Suppressor macrophage treated with lipopolysaccharide for 4 hours (primary cell): Measurements from ENCODE around the gene MRPL27.

ENCODE experiments used
- DNase-seq: peaks from one replicate; pipeline ENCODE4 v3.0.0-alpha.2; 2020

MRPL27 gene

DNA sequence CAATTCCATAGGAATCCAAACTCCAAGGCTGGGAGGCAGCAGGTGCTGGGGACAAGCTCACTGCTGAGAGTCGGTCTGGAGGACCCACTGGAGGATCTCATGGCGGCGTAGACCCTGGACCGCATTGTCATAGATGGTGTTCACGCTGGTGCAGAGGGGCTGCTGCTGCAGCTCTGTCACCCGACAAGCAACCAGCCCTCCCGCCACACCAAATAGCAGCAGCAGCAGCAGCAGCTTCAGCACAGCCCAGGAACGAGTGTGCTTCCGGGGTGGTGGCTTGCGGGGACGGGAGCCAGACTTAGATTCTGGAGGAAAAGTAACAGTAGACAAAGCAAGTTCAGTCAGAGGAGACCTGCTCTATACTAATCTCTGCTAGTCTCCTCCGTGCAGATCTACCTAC lies 9.9 kb upstream of the MRPL27 start:
- DNase-seq, result no peak

DNA sequence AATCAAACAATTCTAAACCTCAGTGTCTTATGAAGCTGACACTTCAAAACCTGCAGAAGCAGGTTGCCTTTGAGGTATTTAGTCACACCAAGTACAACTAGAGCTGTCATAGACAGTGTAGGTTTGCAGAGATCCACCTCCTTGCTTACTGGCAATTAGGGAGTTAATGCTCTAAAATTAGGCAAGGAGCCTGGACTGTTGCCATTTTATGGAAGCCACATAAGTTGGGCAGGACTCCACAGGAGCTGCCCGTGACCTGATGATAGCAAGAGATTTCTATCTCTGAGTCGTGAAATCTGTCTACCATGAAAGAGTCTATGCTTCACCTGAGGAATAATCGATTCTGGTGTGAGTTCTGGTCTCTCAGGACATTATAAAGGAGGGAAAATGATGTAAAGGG lies 8.9 kb upstream of the MRPL27 start:
- no peak for DNase-seq

DNA sequence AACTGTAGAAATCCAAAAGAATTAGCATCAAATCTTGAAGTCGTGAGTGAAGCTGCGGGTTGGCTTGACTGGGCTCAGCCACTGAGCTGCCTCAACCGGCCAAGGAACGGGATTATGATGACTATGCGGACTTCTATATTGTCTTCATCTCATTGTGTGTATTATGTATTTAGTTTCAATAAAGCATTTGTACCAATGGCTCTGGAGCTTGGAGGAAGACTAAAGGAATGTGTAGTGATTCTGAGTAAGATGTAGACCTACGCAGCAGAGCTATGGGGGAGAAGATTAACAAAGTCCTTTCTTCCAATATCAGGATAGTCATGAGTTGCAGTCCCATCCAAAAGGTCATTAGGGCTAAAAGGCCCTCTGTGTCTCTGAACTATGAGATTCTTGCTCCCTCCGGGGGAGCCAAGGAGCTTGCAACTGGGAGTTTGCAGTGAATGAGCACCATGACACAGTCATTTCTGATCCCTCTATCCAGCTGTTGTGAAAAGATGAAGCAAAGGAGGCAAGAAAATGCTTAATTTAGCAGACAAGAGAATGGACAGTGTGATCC lies 8.4 kb upstream of the MRPL27 start:
- DNase-seq, result no peak

DNA sequence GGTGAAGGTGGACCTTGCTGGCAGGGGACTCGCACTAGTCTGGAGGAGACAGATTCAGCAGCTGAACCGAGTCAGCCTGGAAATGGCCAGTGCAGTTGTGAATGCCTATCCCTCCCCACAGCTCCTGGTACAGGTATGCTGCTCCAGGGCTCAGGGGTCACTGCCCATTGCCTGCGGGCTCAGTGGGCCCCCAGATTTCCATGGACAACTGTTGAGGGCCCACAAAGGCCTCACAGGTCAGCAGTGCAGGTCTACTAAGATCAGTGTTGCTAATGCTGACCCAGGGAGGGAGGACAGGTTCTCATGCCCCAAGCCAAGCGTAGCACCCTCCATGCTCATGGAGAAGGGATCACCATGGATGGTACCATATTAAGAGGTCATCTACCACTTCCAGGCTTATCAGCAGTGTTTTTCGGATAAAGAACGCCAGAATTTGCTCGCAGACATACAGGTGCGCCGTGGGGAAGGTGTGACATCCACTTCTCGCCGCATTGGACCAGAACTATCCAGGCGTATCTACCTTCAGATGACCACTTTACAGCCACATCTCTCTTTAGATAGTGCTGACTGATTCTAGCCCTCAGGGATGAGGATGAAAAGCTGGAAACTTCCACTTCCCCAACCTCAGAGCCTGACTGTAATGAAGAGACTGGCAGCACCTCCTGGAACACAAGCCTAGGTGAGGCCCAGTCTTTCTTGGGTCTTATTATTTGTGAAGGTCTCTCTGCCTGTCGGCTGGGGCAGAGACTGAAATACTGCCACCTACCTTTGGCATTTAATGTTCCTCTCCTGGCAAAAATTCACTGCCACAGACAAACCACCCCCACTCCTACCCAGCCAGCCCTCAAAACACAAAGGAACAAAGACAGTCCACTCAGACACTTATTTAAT lies 7.6 kb upstream of the MRPL27 start:
- DNase-seq, result no peak

DNA sequence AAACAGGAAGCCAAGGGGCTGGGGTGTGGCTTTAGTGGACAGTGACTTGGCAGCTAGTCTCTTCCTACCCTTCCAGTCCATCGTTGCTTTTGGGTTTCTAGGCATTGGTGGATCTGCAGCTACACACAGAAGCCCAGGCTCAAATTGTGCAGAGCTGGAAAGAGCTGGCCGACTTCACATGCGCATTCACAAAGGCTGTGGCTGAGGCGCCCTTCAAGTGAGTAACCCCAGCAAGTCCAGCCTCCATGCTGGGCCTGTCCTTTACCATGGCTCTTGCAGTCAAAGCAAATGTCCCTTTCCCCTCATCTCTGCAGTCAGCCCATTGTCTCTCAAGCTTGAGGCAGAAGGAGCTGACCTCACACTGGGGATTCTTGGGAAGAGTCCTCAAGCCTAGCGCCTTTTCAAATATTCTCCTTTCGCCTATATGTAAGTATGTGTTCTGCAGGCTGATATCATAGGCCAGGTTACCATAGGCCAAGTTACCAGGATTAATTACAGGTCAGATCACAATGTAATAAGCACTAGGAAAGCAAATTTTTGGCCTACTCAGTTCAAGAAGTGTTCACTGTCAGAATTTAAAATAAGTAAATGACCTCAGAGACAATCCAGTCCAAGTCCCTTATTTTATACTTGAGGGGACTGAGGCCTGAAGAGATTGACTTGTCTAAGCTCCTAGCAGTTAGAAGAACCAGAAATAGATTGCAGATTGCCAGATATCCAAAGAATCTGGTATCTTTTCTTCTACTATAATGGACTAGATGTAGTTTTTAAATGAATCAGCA lies 6.6 kb upstream of the MRPL27 start:
- DNase-seq, result no peak

DNA sequence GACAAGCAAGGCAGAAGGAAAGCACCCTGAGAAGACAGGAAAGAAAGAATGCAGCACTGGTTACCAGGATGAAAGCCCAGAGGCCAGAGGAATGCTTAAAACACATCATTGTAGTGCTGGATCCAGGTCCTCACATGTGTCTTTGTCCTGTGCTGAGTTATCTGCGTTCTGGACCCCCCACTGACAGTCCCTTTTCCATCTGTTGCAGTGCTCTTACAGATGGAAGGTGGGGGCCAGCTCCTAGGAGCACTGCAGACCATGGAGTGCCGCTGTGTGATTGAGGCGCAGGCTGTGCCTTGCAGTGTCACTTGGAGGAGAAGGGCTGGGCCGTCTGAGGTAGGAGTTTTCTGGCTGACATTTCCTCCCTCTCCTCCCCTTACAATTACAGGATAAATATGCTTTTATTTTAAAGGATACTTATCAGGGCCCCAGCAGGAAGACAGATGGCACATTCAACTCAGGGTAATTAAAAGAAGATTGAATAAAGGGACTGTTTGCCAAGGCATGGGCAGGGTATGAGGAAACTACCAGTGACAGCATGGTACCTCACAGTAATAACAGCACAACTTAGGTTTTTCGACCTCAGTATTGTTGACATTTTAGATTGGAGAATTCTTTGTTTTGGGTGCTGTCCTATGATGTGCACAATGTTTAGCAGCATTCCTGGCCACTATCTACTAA lies 3.0 kb upstream of the MRPL27 start:
- no peak for DNase-seq

DNA sequence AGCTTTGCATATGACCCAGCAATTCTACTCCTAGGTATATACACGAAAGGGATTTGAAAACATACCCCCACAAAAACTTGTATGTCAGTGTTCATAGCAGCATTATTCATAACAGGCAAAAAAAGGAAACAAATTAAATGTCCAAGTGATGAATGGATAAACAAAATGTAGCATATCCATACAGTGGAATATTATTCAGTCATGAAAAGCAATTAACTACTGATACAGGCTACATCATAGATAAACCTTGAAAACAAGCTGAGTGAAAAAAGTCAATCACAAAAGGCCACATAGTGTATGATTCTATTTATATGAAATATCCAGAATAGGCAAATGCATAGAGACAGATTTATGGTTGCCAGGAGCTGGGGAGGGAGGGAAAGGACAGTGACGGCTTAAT lies 721 bp upstream of the MRPL27 start:
- DNase-seq, result no peak

DNA sequence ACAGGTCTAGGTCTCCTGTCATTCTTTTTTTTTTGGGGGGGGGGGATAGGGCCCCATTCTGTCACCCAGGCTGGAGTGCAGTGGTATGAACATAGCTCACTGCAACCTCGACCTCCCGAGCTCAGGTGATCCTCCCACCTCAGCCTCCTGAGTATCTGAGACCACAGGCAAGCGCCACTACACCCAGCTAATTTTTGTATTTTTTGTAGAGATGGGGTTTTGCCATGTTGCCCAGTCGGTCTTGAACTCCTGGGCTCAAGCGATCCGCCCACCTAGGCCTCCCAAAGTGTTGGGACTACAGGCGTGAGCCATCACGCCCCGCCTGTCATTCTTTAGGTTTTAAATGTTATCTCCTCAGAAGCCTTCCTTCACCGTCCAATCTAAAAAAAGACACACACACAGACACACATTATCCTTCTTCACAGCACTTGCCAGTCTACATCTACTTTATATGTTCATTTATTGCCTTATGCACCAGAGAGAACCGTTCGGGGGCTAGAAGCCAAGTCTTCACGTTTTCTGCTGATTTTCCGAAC lies 694 bp downstream of the MRPL27 start:
- no peak for DNase-seq

DNA sequence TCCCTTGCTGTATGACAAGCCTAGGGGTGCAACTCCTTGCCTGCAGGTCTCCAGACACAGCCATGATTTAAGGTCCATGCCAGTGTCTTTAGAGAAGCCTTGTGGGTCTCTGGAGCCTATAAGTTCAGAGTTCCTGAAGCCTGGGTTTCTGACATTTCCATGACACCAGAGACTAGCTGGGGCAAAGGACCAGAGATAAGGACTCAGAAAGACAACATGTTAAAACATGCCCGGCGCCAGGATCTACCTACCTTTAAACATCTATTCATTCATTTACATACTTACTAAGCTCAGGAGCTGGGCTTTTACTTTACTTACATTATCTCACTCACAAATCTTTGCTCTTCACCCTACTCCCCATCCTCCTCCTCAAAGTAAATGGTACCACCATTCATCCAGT lies 1.5 kb downstream of the MRPL27 start:
- no peak for DNase-seq

DNA sequence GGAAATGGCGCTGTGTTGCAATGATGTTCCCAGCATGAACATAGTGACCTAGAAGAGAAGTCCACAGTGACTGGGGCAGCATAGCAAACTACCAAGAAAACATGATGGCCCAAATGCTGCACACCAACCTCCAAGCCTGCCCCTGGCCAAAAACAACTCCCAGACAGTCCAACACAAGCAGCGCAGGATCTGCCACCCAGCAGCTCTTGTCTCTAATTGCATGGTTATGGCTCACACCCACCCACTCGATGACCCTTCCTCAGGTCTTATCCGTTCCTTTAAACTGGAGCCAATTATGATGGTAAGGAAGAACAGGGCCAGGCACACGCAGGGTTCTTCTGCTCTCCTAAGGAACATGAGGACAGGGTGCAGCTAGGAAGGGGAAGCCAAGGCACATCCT lies 2.9 kb downstream of the MRPL27 start:
- DNase-seq, result no peak

DNA sequence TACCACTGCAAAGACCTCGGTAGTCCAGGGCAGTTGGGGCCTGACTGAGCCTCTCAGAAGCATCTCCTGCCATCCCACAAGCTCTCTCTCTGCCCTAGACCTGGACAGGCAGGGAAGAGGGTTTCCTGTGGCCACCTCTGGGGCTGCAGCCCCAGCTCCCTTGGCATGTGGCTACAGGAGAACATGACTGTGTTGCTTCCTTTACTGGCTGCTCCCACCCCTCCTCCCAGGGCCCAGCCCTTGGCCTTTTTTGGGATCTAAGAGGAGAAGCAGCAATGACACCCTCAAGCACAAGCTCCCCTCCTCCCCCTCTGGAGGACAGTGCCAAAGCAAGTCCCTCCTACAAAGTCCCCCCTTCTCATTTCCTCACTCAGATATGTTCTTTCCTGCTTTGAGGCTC lies 5.6 kb downstream of the MRPL27 start:
- DNase-seq, result no peak

DNA sequence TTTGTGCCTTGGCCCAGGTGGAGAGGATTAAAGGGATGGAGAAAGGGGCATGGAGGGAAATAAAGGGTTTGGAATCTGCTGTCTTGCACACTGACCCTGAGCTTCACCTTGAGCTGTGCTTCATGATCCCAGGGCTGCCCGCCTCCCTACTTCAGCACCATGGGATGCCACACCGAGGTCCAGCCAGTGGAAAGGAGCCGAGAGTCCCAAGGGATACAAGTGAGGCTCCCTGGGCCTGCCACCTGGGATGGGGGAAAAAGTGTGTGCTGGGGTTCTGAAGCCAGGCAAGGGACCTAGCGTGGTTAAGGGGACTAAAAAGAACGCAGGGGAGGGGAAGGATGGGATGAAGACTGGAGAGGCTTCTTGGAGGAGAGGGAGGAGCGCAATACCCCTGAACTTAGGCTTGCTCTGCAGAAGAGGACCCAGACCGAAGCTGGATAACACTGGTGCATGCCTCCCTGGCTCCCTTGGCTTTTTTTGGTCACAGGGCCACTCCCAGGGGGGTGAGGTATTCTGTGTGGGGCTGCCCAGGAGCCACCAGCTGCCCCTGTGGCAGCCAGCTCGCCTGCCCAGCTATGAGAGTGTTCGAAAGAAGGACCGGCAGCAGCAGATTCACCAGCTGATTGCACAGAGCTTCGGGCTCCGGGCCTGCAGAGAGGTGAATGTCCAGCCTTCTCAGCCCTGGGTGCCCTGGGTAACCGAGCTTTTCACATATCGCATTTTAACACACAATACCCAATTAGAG lies 7.2 kb downstream of the MRPL27 start:
- DNase-seq, result no peak

DNA sequence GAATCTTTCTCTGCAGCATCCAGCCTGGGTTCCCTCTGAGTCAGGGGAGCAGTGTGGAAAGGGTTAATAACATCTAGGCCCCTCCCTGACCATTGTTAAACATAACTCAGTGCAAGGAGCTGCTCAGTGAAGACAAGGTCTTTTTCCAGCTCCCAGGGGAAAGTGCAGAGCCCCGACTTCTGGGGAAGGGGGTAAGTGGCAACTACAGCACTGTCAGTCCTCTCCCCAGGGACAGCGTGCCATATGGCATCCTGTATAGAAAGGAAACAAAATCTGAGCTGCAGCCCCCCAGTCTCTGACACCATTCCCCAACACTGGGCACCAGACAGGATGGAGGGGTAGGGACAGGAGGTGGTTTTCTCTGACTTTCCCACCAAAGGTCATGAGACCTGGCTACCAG lies 7.8 kb downstream of the MRPL27 start:
- DNase-seq, result no peak

DNA sequence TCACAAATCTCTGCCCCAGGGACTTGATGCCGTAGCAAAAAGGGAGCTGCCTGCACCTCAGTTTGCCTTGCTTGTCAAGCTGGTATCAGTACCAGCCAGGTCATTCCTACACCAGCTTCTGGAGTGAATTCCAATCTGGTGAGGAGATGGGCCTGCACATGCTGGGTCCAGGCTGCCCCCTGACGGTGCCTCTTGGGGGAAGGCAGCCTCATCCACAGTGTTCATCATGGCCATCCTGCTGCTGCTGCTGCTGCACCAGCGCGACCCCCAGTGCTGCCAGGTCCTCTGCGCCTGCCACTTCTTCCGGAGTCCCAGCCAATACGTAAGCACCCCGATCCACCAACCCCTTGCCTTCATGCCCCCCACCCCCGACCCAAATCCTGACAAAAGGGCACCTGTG lies 8.3 kb downstream of the MRPL27 start:
- DNase-seq, result no peak

DNA sequence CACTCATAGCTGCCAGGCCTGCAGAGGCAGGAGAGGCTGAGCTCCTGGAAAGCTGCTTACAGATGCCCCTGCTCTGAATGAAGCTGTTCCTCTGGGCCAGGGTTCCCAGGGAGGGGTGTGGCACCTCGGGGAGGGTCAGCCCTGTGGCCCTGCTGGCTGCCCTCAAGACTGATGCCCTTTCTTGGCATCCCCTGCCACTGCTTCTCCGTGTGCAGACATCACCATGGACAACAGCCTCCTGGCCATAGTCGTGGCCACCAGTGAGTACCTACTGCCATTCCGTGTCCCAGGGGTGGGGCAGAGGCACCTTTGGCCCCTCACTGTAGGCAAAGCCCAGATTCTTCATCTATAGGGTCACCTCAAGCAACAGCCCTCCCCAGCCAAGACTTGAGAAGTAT lies 8.9 kb downstream of the MRPL27 start:
- no peak for DNase-seq

DNA sequence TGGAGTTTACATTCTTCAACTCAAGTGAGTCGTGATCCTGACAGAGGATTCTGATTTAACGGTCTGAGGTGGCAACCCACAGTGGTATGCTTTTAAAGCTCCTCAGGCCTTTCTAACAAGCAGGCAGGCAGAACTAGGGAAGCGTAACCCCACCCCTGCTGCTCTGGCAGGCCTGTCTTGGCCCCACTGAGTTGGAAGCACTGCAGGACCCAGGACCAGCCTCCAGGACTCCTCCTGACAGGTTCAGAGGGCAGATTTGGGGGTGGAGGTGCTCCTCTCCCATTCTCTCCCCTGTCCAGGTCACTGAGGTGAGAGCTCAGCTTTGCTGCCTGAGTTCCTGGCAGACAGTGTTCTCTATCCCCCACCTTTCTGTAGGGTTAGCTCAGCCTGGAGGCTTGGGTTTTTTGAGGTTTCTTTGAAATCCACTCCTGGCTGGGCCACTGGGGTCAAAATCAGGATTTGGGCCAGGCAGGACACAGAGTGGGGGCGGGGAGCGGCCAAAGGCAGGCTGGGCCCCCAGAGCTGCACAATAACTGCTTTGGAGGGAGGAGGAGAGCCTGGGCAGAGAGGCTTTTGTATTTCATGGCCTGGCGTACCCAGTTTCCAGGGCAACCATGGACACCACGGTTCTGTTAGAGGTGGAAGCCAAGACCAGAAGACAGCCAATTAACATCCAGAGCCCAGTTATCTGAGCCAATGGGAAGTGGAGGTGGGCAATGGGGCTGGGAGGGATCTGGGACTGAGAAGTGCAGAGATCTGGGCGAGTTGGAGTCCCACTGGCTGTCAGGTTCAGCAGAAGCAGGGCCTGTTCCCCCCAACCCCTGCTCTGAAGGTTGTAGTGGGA lies 9.5 kb downstream of the MRPL27 start:
- no peak for DNase-seq

DNA sequence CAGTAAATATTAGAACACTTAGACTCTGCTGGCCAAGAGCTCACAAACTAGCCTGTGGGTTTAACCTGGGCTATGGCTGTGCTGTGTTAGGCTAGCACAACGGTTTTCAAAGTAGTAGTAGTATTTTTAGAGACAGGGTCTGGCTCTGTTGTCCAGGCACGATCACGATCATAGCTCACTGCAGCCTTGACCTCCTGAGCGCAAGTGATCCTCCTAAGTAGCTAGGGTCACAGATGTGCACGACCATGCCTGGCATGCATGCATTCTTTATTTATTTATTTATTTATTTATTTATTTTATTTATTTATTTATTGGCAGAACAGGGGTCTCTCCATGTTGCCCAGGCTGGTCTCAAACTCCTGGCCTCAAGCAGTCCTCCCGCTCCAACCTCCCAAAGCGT lies 10.3 kb downstream of the MRPL27 start:
- no peak for DNase-seq

DNA sequence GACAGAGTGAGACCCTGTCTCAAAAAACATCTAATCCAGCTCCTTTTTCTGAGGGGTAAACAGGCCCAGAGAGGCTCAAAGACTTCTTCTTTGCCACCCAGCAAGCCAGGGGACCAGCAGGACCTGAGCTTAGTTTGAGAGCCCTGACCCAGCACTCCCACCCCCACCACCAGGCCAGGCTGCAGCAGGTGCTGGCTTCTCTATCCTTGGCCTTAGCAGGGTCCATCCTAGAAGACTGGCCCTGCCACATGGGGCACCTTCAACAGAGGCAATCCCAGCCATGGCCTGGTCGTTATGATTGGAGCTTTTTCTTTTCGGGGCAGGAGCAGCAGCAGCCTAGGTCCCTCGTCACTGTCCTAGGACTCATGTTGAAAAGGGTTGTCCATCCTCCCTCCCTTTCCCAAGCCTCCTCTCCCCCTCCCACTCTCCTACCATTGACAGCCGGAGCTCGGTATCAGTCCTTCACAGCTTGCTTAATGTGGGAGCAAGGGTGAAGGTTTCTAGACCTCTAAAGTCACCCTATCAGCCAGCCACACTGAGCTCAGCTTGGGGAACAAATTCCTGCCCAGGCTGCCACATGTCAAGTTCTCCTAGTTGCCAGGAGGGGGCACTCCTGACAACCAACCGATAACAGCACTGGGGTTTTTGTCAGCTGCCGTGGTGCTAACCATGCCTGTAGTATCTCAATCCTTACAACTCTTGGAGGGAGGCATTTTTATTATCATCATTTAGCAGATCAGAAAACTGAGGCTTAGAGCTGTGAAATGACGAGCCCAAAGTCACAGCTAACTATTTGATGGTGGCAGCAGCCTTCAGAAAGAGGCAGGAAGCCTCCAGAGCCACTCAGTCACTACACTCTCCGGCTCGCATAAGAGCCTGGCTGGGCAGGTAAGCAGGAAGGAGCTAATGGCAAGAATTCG lies 11.2 kb downstream of the MRPL27 start:
- peak; percentile 68 for DNase-seq

DNA sequence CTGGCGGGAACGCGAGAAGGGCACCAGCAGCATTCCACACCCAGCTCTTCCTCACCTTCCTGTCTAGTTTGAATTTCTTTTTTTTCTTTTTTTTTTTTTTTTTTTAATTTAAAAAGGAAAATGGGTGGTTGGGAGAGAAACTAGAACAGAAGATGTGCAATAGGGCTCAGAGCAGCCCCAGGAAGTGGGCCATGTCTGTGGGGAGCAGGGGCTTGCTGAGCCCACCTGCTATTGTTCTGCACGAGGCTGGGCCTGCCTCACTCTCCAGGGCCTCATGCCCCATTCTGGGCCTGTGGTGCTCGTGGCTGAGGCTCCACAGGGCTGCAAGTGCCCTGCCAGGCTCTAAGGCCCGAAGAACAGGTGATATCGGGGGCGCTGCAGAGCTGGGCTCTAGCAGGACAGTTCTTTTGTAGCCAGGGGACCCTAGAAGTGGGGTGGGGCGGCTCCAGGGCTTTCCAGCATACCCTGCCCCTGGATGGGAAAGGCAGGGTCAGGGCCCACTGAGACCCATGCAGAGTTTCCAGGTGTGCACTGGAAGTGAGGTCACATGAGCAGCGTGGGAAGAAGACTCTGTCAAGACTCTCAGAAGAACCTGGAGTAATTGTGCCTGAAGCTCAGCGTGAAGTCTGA lies 12.4 kb downstream of the MRPL27 start:
- DNase-seq, result no peak

DNA sequence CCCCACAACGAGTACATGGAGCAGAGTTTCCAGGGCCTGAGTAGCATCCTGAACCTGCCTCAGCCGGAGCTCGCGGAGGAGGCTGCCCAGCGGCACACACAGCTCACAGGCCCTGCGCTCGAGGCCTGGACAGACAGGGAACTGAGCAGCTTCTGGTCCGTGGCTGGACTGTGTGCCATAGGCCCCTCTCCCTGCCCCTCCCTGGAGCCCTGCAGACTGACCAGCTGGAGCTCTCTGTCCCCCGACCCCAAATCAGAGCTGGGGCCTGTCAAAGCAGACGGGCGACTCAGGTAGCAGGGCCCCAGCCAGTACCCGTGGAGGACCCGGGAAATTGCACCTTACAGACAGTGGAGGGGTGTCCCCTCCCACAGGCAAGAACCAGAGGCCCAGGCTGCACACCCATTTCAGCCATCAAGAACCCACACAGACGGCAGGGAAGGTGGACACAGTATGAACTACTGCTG lies 13.0 kb downstream of the MRPL27 start:
- no peak for DNase-seq
